OCI-LY1 (cell line): ENCODE data around the gene MRPL51.

Experiments
- H2AFZ ChIP-seq: fragments of 200-600 bp; sonication (generic), shearing (Covaris generic); 2 replicates; pipeline ENCODE4 v1.6.0; 2014; ENCODE audit warnings: antibody characterized with exemption, mild to moderate bottlenecking, low read length
- H3F3A ChIP-seq: fragments of 200-600 bp; sonication (generic), shearing (Covaris generic); 2 replicates; pipeline ENCODE4 v1.6.0; 2014; ENCODE audit warnings: mild to moderate bottlenecking, antibody characterized with exemption, low read length, moderate library complexity; ENCODE audit not compliant: insufficient read depth
- H3K27ac ChIP-seq: fragments of 200-600 bp; sonication (generic); 2 replicates; pipeline ENCODE4 v1.5.1; 2014; ENCODE audit warnings: low read length, mixed run types, mild to moderate bottlenecking, low read depth; ENCODE audit not compliant: poor library complexity, severe bottlenecking
- H3K27me3 ChIP-seq: fragments of 200-600 bp; sonication (generic); 2 replicates; pipeline ENCODE4 v1.6.0; 2014; ENCODE audit warnings: antibody characterized with exemption, mild to moderate bottlenecking, low read length, moderate library complexity; ENCODE audit not compliant: insufficient read depth
- H3K36me3 ChIP-seq: fragments of 200-600 bp; sonication (generic); 2 replicates; pipeline ENCODE4 v1.6.1; 2014; ENCODE audit warnings: mild to moderate bottlenecking, antibody characterized with exemption, low read length, moderate library complexity, mixed read lengths; ENCODE audit not compliant: insufficient read depth
- H3K4me1 ChIP-seq: fragments of 200-600 bp; sonication (generic); 2 replicates; pipeline ENCODE4 v1.5.1; 2014; ENCODE audit warnings: mild to moderate bottlenecking, low read length, moderate library complexity; ENCODE audit not compliant: insufficient read depth, severe bottlenecking
- H3K4me2 ChIP-seq: fragments of 200-600 bp; sonication (generic), shearing (Covaris generic); 2 replicates; pipeline ENCODE4 v1.6.1; 2014; ENCODE audit warnings: low read length
- H3K4me3 ChIP-seq: fragments of 200-600 bp; sonication (generic); 2 replicates; pipeline ENCODE4 v1.5.1; 2014; ENCODE audit warnings: low read length, low read depth, mild to moderate bottlenecking, mixed read lengths; ENCODE audit not compliant: poor library complexity, severe bottlenecking
- H3K79me2 ChIP-seq: fragments of 200-600 bp; shearing (Covaris generic); 2 replicates; pipeline ENCODE4 v1.6.1; 2016; ENCODE audit warnings: mixed run types, low read length, mixed read lengths; ENCODE audit not compliant: insufficient read depth
- H3K9ac ChIP-seq: fragments of 200-600 bp; sonication (generic), shearing (Covaris generic); 2 replicates; pipeline ENCODE4 v1.6.1; 2014; ENCODE audit warnings: mild to moderate bottlenecking, low read length, mixed read lengths
- H3K9me2 ChIP-seq: fragments of 200-600 bp; sonication (generic), shearing (Covaris generic); 2 replicates; pipeline ENCODE4 v1.6.1; 2014; ENCODE audit warnings: low read depth, mild to moderate bottlenecking, low read length, mixed read lengths
- H3K9me3 ChIP-seq: fragments of 200-600 bp; shearing (Covaris generic); 2 replicates; pipeline ENCODE4 v1.6.1; 2014; ENCODE audit warnings: low read length, mixed read lengths
- H4K20me1 ChIP-seq: fragments of 200-600 bp; sonication (generic), shearing (Covaris generic); 2 replicates; pipeline ENCODE4 v1.6.0; 2016; ENCODE audit warnings: mild to moderate bottlenecking, low read length; ENCODE audit not compliant: insufficient read depth
- EZH2 ChIP-seq: fragments of 200-600 bp; sonication (generic), shearing (Covaris generic); IDR thresholded peaks from 2 replicates; pipeline ENCODE4 v1.8.0; 2017; ENCODE audit warnings: borderline replicate concordance, mixed run types, mild to moderate bottlenecking, antibody characterized with exemption, low read length, moderate library complexity, mixed read lengths
- TF ChIP-seq, protein P1 (sequence below): fragments of 200-600 bp; sonication (generic), shearing (Covaris generic); IDR thresholded peaks from 2 replicates; pipeline ENCODE4 v1.5.1; 2017; ENCODE audit warnings: mild to moderate bottlenecking, antibody characterized with exemption, low read length, moderate library complexity, mixed read lengths

MRPL51 gene

DNA sequence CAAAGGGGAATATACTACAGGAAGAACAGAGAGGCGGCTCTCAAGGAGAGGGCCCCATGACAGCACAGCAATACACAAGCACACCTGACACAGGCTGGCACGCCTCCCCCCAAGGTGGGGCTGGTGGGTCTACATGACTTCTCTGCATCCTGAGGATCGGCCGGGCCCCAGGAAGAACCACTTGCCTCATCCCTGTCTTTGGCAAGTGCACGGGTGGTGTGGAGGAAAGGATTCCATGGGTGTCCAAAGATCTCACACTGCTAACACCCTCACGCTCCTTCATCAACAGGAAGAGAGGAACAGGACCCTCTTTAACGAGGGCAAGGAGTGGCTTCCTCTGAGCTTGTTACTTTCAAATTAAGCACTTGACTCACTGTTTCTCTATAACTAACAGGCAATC lies 29.8 kb downstream of the MRPL51 start:
- Histone ChIP-seq H3K9me3 (0 out of 2 replicates have a peak, but pooled peaks cover 2% of the 10 kb centered on the region), H3K4me2 (peak overlapping the region; percentile 16; the same call in 1 of the 2 replicates), H3F3A (0 out of 2 replicates have a peak, but pooled peaks cover 3% of the 10 kb centered on the region), H2AFZ (no peak overlapping the region), H3K4me3 (no peak overlapping the region), H3K9ac (peak overlapping the region; percentile 20; the same call in 1 of the 2 replicates), H3K9me2 (no peaks in the 10 kb centered on the region), H4K20me1 (no peaks in the 10 kb centered on the region), H3K27ac (peak overlapping the region; percentile 92), H3K79me2 (peaks cover 3% of the 10 kb centered on the region), H3K4me1 (peaks cover 57% of the 10 kb centered on the region), H3K27me3 (no peaks in the 10 kb centered on the region), H3K36me3 (peaks cover 94% of the 10 kb centered on the region)
- TF ChIP-seq, protein P1, sequence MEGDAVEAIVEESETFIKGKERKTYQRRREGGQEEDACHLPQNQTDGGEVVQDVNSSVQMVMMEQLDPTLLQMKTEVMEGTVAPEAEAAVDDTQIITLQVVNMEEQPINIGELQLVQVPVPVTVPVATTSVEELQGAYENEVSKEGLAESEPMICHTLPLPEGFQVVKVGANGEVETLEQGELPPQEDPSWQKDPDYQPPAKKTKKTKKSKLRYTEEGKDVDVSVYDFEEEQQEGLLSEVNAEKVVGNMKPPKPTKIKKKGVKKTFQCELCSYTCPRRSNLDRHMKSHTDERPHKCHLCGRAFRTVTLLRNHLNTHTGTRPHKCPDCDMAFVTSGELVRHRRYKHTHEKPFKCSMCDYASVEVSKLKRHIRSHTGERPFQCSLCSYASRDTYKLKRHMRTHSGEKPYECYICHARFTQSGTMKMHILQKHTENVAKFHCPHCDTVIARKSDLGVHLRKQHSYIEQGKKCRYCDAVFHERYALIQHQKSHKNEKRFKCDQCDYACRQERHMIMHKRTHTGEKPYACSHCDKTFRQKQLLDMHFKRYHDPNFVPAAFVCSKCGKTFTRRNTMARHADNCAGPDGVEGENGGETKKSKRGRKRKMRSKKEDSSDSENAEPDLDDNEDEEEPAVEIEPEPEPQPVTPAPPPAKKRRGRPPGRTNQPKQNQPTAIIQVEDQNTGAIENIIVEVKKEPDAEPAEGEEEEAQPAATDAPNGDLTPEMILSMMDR, result no peak
- no peak for TF ChIP-seq EZH2

DNA sequence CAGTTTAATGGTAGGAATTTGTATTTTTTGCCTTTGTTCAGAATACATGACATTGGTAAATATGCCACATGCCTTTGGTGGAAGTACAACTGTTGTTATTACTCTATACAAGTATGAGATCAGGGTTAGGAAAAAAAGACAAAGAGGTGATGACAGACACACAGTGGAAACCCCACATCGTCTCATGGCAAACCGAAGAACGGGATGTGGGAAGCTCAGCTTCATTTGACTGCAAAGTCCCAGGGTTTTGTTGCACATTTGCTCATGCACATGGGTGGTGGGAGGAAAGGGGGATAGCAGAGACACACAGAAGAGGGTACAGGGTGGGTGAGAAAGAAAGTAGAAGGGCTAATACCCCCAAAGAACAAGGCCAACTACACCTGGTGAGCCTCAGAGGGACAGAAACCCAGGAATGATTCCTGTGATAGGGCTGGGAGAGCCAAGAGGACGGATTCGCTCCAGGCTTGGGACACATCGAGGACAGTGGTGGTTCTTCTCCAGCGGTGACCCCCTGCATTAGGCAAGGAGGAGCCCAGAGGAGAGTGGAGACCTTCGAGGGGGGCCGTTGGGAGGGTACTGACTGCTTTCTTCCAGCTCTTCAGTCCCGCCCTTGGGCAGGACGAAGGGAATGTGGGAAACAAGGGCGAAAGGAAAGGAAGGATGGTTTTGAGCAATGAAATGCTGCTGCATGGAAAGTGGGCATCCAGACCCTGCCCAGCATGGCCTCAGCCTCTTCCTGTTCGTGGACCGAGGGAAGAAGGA lies 30.6 kb downstream of the MRPL51 start:
- H3K9me2 ChIP-seq, result no peaks in the 10 kb centered on the region
- peak overlapping the region; percentile 92 for H3K27ac ChIP-seq
- no peaks in the 10 kb centered on the region for H4K20me1 ChIP-seq
- H3F3A ChIP-seq, result 0 out of 2 replicates have a peak, but pooled peaks cover 3% of the 10 kb centered on the region
- peak overlapping the region; percentile 46 for H3K9ac ChIP-seq
- H3K4me1 ChIP-seq, result peaks cover 50% of the 10 kb centered on the region
- H2AFZ ChIP-seq, result no peak overlapping the region
- H3K36me3 ChIP-seq, result peaks cover 94% of the 10 kb centered on the region
- no peaks in the 10 kb centered on the region for H3K27me3 ChIP-seq
- H3K79me2 ChIP-seq, result no peaks in the 10 kb centered on the region
- TF ChIP-seq, protein P1, result no peak
- TF ChIP-seq EZH2, result no peak
- peak overlapping the region; percentile 16; the same call in 1 of the 2 replicates for H3K4me2 ChIP-seq
- no peaks in the 10 kb centered on the region for H3K9me3 ChIP-seq
- H3K4me3 ChIP-seq, result peak overlapping the region; percentile 4

DNA sequence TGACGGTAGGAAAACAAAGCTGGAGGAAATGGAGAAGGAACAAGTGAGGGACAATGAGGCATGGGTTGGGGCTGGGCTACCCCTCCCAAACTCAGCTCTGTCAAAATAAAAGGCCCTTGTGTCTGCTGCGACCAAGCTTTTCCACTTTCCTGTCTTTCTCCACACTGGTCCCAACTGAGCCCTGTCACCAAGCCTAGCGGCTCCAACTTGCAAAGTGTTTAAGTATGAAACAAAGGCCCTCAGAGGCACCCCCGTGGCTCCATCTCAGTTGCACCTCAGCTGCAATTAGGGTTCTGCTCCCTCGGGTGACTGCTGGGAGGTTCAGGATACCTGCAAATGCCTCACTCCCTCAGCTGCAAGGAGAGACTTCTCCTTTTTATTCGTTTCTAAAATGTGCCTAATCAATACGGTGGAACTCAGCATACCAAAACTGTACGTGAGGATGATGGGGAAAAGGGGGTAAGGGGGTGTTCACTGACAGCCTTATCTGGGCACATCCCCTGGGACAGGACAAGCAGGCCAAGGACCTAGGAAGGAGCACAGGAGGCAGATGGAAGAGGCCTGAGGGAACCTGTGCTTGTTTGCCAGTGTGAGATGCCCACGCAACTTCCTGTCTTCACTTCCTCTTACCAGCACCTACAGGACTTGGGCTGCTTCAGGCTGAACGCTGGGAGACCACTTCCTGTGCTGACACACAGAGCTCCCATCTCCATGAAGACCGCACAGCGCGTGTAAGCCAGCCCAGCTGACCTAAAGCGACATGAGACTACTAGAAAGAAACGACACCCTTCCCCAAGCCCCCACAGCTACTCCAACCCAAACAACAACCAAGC lies 31.4 kb downstream of the MRPL51 start:
- peak overlapping the region; percentile 92 for H3K27ac ChIP-seq
- H4K20me1 ChIP-seq, result no peaks in the 10 kb centered on the region
- peaks cover 55% of the 10 kb centered on the region for H3K4me1 ChIP-seq
- no peaks in the 10 kb centered on the region for H3K9me3 ChIP-seq
- peak overlapping the region; percentile 46 for H3K9ac ChIP-seq
- peak overlapping the region; percentile 4 for H3K4me3 ChIP-seq
- H3K79me2 ChIP-seq, result no peaks in the 10 kb centered on the region
- no peak overlapping the region for H2AFZ ChIP-seq
- peak overlapping the region; percentile 16 for H3K4me2 ChIP-seq
- TF ChIP-seq EZH2, result no peak
- TF ChIP-seq, protein P1, result no peak
- peaks cover 94% of the 10 kb centered on the region for H3K36me3 ChIP-seq
- no peaks in the 10 kb centered on the region for H3K27me3 ChIP-seq
- H3K9me2 ChIP-seq, result no peaks in the 10 kb centered on the region
- H3F3A ChIP-seq, result 0 out of 2 replicates have a peak, but pooled peaks cover 3% of the 10 kb centered on the region
